Adrenal gland (tissue), 5 donors: Measurements from ENCODE around the gene TTC39B.

ENCODE experiments used
- CTCF ChIP-seq, 6 experiments: fragments of 450-650 bp in 4 of 6; fragments of 200-600 bp in 2 of 6; sonication (generic) in 1 of 6; IDR thresholded peaks; 1 replicate in 5 of 6; 2 replicates in 1 of 6; pipeline versions ENCODE4 v1.5.1 to v1.8.0; 2016 to 2021; ENCODE audit warnings: antibody characterized with exemption in 6 of 6, mild to moderate bottlenecking in 2 of 6, moderate library complexity in 1 of 6
- POLR2A ChIP-seq, 2 donors: fragments of 450-650 bp; IDR thresholded peaks; one replicate each; pipeline ENCODE4 v1.6.1; 2017; ENCODE audit warnings: antibody characterized with exemption in 2 of 2, mild to moderate bottlenecking in 2 of 2, moderate library complexity in 1 of 2
- donor health status: DM: no; HTN: no; CAD: no.

- TF ChIP-seq CTCF (IDR thresholded peaks at IDR 0.05) (no peak), POLR2A (IDR thresholded peaks at IDR 0.05) (no peak)
Observed at GRCh38 chr9:15182730-15183129, 124.3 kb downstream of the TTC39B start.
